ENCODE data around the gene KLK13. TPM values are rescaled to one million over a fixed set of nuclear protein-coding genes. Genes with fewer than 3 reads are reported as not detected.

The KLK13 gene
- total RNA-seq, 1 donor from 2014 or later = not detected

GRCh38 chr19:51009061-51009891 is 55.6 kb downstream of the KLK13 start:
- TF ChIP-seq CTCF (conservative IDR thresholded peaks at IDR 0.05; ENCODE audit: low read depth, low read length) = no peak
- H3K4me3 ChIP-seq (ENCODE audit: low read depth, low read length) = no peak overlapping the region
- DNase-seq (ENCODE audit: low read depth) = no peak

GRCh38 chr19:51007488-51007887 is 57.4 kb downstream of the KLK13 start:
- TF ChIP-seq CTCF (conservative IDR thresholded peaks at IDR 0.05; ENCODE audit: low read depth, low read length) = no peak
- H3K4me3 ChIP-seq (ENCODE audit: low read depth, low read length) = no peak overlapping the region
- no peak for DNase-seq (ENCODE audit: low read depth)

- no peak overlapping the region for H3K4me3 ChIP-seq (ENCODE audit: low read depth, low read length)
- TF ChIP-seq CTCF (conservative IDR thresholded peaks at IDR 0.05; ENCODE audit: low read depth, low read length) = no peak
- no peak for DNase-seq (ENCODE audit: low read depth)
Observed at GRCh38 chr19:51006406-51006805, 58.5 kb downstream of the KLK13 start.

Other genes starting within 250 kb of the KLK13 start
- 5.0 TPM in 1 of 2 replicates, not detected in the other for gene KLK1, start 241.3 kb downstream of the KLK13 start, total RNA-seq
- not detected in 2 replicates for gene KLK15, start 231.5 kb downstream of the KLK13 start, total RNA-seq
- gene KLK3, start 210.2 kb downstream of the KLK13 start, total RNA-seq = not detected in 2 replicates
- gene KLK2, start 191.7 kb downstream of the KLK13 start, total RNA-seq = not detected in 2 replicates
- not detected in 2 replicates for gene KLK4, start 153.7 kb downstream of the KLK13 start, total RNA-seq
- gene KLK5, start 112.1 kb downstream of the KLK13 start, total RNA-seq = 8.1 and 16.4 TPM in 2 replicates
- 32.2 and 65.8 TPM in 2 replicates for gene KLK6, start 95.5 kb downstream of the KLK13 start, total RNA-seq
- gene KLK7, start 81.2 kb downstream of the KLK13 start, total RNA-seq = 9.3 and 24.8 TPM in 2 replicates
- 3.6 and 9.1 TPM in 2 replicates for gene KLK8, start 63.5 kb downstream of the KLK13 start, total RNA-seq
- 2.8 and 10.1 TPM in 2 replicates for gene KLK10, start 45.4 kb downstream of the KLK13 start, total RNA-seq
- not detected in 2 replicates for gene KLK11, start 38.5 kb downstream of the KLK13 start, total RNA-seq
- gene KLK12, start 30.1 kb downstream of the KLK13 start, total RNA-seq = not detected in 2 replicates
- gene KLK14, start 17.8 kb upstream of the KLK13 start, total RNA-seq = 0.17 TPM in 1 of 2 replicates, not detected in the other
- gene CTU1, start 43.3 kb upstream of the KLK13 start, total RNA-seq = 12.5 and 21.5 TPM in 2 replicates
- gene SIGLEC9, start 59.8 kb upstream of the KLK13 start, total RNA-seq = not detected in 2 replicates
- not detected in 2 replicates for gene SIGLEC7, start 77.2 kb upstream of the KLK13 start, total RNA-seq
- gene CD33, start 160.0 kb upstream of the KLK13 start, total RNA-seq = not detected in 2 replicates
- gene SIGLECL1, start 186.0 kb upstream of the KLK13 start, total RNA-seq = not detected in 2 replicates
- 0.06 TPM in 1 of 2 replicates, not detected in the other for gene IGLON5, start 246.6 kb upstream of the KLK13 start, total RNA-seq